ENCODE data around the gene ELMOD3. TPM values are rescaled to one million over a fixed set of nuclear protein-coding genes. Genes with fewer than 3 reads are reported as not detected.

Gene ELMOD3
- total RNA-seq, 1 donor from 2014 or later = 19.6 TPM

DNA sequence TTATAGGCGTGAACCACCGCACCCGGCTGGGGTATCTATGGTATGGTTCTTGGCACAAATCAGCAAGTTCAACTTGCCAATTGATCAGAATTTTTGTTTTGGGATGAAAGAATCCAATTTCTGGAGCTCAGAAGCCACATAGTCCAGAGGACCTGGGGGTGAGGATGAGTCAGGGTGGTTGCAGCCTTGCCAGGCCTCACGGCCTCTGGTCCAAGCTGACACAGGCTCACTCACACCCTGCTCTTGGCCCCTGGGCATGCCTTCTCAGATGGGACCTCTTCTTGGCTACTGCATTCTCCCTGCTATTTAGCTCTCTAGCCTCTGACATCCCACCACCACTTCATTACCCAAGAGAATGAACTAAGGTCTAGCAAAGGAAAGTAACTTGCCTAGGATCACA is 39.3 kb downstream of the ELMOD3 start:
- H3K9me3 ChIP-seq = no peaks in the 10 kb centered on the region
- H3K36me3 ChIP-seq = peaks cover 83% of the 10 kb centered on the region
- DNase-seq (no peak), ATAC-seq (no peak)
- H3K4me1 ChIP-seq = peaks cover 14% of the 10 kb centered on the region
- no peak overlapping the region for H3K27ac ChIP-seq
- intact Hi-C loops (cut with DNase I) = no loop called here
- TF ChIP-seq, protein P1, sequence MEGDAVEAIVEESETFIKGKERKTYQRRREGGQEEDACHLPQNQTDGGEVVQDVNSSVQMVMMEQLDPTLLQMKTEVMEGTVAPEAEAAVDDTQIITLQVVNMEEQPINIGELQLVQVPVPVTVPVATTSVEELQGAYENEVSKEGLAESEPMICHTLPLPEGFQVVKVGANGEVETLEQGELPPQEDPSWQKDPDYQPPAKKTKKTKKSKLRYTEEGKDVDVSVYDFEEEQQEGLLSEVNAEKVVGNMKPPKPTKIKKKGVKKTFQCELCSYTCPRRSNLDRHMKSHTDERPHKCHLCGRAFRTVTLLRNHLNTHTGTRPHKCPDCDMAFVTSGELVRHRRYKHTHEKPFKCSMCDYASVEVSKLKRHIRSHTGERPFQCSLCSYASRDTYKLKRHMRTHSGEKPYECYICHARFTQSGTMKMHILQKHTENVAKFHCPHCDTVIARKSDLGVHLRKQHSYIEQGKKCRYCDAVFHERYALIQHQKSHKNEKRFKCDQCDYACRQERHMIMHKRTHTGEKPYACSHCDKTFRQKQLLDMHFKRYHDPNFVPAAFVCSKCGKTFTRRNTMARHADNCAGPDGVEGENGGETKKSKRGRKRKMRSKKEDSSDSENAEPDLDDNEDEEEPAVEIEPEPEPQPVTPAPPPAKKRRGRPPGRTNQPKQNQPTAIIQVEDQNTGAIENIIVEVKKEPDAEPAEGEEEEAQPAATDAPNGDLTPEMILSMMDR (IDR thresholded peaks at IDR 0.05) = no peak
- no peaks in the 10 kb centered on the region for H3K27me3 ChIP-seq (ENCODE audit: low read depth)
- H3K4me3 ChIP-seq = no peak overlapping the region

DNA sequence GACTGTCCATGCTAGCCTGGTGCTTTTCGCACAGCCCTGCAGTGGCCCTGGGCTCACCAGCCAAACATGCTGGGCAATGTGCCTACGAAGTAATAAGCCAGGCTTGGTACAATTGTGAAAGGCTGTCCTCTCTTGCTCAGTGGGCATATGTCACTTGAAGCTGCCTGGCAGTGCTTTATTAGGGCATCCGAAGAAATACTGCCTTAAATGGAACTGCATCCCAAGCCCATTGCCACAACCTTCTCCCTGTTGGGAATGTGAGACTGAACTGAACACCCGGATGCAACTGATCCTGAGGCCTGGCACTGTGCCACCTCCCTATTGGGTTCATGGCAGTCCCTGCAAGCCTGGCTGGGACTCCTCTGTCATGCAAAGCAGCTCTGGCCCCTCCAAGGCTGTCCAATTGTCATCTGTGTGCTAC is 39.7 kb downstream of the ELMOD3 start:
- Histone ChIP-seq H3K4me1 (peaks cover 14% of the 10 kb centered on the region), H3K36me3 (peaks cover 83% of the 10 kb centered on the region), H3K27ac (no peak overlapping the region), H3K4me3 (no peak overlapping the region), H3K27me3 (ENCODE audit: low read depth) (no peaks in the 10 kb centered on the region), H3K9me3 (no peaks in the 10 kb centered on the region)
- ATAC-seq = no peak
- no peak for DNase-seq
- intact Hi-C loops (cut with DNase I) = no loop called here
- TF ChIP-seq, protein P1 (IDR thresholded peaks at IDR 0.05) = no peak

DNA sequence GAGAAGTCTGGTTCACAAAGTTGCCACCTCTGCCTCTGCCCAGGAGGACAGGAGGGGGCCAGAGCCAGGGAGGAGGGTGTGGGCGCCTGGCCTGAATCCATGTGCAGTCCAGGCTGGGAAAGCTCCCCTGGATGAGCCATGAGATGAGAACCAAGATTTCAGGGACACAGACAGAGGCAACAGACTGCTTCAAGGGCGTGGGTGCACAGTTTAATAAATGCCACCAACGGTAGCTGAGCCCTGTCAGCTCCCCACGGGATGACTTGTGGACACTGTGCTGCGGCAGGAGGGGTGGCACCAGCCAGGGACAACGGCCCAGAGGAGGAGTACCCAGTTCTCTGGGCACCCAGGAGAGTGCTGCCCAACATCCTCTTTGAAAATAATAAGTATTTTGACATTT is 40.4 kb downstream of the ELMOD3 start:
- intact Hi-C loops (cut with DNase I) = no loop called here
- DNase-seq (no peak), ATAC-seq (no peak)
- Histone ChIP-seq H3K4me3 (no peak overlapping the region), H3K36me3 (peaks cover 80% of the 10 kb centered on the region), H3K27me3 (ENCODE audit: low read depth) (no peaks in the 10 kb centered on the region), H3K4me1 (peaks cover 14% of the 10 kb centered on the region), H3K9me3 (no peaks in the 10 kb centered on the region), H3K27ac (no peak overlapping the region)
- TF ChIP-seq, protein P1 (IDR thresholded peaks at IDR 0.05) = no peak

DNA sequence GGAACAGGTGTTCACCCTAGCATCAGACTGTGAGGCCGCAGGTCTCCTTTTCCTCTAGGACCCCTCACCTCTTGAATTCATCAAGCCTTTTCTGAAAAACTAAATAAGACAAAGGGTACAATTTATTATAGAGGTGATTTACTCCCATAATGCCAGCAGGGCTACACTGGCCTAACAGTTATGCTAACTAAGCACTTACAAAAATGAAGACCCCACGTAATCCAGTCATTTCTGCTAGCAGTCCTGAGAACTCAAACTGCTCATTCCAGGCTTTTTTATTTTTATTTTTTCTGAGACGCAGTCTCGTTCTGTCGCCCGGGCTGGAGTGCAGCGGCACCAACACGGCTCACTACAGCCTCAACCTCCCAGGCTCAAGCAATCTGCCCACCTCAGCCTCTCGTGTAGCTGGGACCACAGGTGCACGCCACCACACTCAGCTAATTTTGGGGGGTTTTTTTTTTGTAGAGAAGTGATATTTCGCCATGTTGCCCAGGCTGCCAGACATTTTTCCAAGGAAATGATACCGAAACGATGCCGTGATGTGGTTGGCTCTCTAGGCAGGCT is 41.4 kb downstream of the ELMOD3 start:
- no peaks in the 10 kb centered on the region for H3K9me3 ChIP-seq
- intact Hi-C loops (cut with DNase I) = no loop called here
- no peak for ATAC-seq
- H3K27me3 ChIP-seq (ENCODE audit: low read depth) = no peaks in the 10 kb centered on the region
- no peak overlapping the region for H3K4me3 ChIP-seq
- H3K36me3 ChIP-seq = peaks cover 80% of the 10 kb centered on the region
- H3K27ac ChIP-seq = peak overlapping the region; percentile 38
- no peak for DNase-seq
- peaks cover 14% of the 10 kb centered on the region for H3K4me1 ChIP-seq
- TF ChIP-seq, protein P1 (IDR thresholded peaks at IDR 0.05) = no peak

DNA sequence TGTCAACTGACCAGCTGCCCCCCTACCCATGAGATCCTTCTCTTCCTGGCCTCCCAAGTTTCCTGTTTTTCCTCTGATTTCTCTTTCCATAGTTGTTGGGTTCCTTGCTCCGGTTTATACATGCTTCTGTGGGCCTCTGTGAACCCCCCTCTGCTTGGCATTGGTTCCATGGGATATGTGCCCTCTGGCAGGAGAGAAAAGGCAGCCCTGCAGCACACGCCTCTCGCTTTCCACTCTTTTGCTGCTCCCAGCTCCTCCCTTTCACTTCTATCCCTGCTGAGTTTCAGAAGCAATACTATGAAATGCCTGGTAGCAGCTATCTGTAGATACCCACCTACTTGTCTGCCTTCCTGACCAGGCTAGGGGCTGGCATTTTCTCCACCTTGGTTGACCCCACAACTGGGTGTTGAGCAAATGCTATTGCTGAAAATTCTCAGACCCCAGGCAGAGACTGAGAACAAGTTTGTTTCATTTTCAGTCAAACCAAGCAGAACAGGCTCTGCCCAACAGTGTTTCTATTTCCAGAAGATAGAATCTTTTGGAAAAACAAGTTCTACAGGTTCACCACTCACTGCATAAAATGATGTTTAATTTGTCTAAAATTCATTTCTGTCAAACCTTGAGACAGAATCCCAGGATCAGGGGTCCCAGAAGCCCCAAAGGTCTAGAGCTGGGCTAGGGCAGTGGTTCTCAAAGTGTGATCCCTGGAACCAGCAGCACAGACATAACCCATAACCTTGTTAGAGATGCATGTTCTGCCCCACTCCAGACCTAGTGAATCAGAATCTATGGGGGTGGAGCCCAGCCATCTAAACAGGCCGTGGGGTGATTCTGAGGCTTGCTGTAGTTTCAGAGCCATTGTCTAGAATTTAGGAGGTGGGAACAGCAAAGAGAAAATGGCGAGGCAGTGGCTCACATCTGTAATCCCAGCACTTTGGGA is 42.2 kb downstream of the ELMOD3 start:
- no peak for ATAC-seq
- intact Hi-C loops (cut with DNase I) = no loop called here

More for the DNA sequence above, 42.2 kb downstream of the ELMOD3 start:
- peaks cover 80% of the 10 kb centered on the region for H3K36me3 ChIP-seq
- no peak overlapping the region for H3K4me3 ChIP-seq
- H3K4me1 ChIP-seq = peaks cover 14% of the 10 kb centered on the region
- peak overlapping the region; percentile 38 for H3K27ac ChIP-seq
- DNase-seq = no peak
- H3K27me3 ChIP-seq (ENCODE audit: low read depth) = no peaks in the 10 kb centered on the region
- no peaks in the 10 kb centered on the region for H3K9me3 ChIP-seq
- TF ChIP-seq, protein P1 (IDR thresholded peaks at IDR 0.05) = no peak
